Gastroesophageal sphincter (tissue), 3 donors: ENCODE measurements around the gene PLXDC2.

ENCODE experiments used
- CTCF ChIP-seq, 4 experiments: fragments of 200-600 bp in 2 of 4; fragments of 450-650 bp in 2 of 4; sonication (generic) in 1 of 4; IDR thresholded peaks; one replicate each; pipeline ENCODE4 v1.5.1; 2017 to 2019; ENCODE audit warnings: antibody characterized with exemption in 4 of 4, mild to moderate bottlenecking in 2 of 4, moderate library complexity in 2 of 4
- EP300 ChIP-seq: sonication (generic); formaldehyde crosslinking; IDR thresholded peaks from one replicate; pipeline ENCODE4 v1.6.1; 2017; ENCODE audit warnings: antibody characterized with exemption, mild to moderate bottlenecking
- POLR2A ChIP-seq, 2 donors: fragments of 450-650 bp; IDR thresholded peaks; one replicate each; pipeline ENCODE4 v1.6.1; 2017; ENCODE audit warnings: antibody characterized with exemption in 2 of 2, mild to moderate bottlenecking in 2 of 2, moderate library complexity in 1 of 2
- POLR2AphosphoS5 ChIP-seq: sonication (generic); formaldehyde crosslinking; IDR thresholded peaks from one replicate; pipeline ENCODE4 v1.6.1; 2017; ENCODE audit warnings: antibody characterized with exemption

- TF ChIP-seq CTCF (IDR thresholded peaks at IDR 0.05) = no peak
- no peak for TF ChIP-seq POLR2A (IDR thresholded peaks at IDR 0.05)
- TF ChIP-seq POLR2AphosphoS5 = no peak
- no peak for TF ChIP-seq EP300
These were observed 243.0 kb downstream of the PLXDC2 start for GRCh38 chr10:20059084-20059835.
